Mesodermal cell (in vitro differentiated cells): ENCODE data around the gene SUCLG2. TPM values are rescaled to one million over a fixed set of nuclear protein-coding genes. Genes with fewer than 3 reads are reported as not detected.

Experiments used
- H3K27ac ChIP-seq: 2 replicates; pipeline ENCODE4 v1.7.0; 2013; ENCODE audit warnings: mild to moderate bottlenecking, low read depth, low read length, moderate library complexity; ENCODE audit not compliant: severe bottlenecking
- H3K36me3 ChIP-seq: 2 replicates; pipeline ENCODE4 v1.7.1; 2013; ENCODE audit warnings: mild to moderate bottlenecking, low read length, moderate library complexity; ENCODE audit not compliant: control insufficient read depth, insufficient read depth
- H3K4me1 ChIP-seq: one replicate; pipeline ENCODE4 v1.7.1; 2013; ENCODE audit warnings: mild to moderate bottlenecking, low read length; ENCODE audit not compliant: insufficient read depth, control insufficient read depth, poor library complexity, severe bottlenecking
- H3K4me3 ChIP-seq: 2 replicates; pipeline ENCODE4 v1.7.0; 2013; ENCODE audit warnings: low read length, control low read depth, mild to moderate bottlenecking; ENCODE audit not compliant: insufficient read depth, poor library complexity, severe bottlenecking; ENCODE audit errors: extremely low read depth
- H3K9me3 ChIP-seq: 2 replicates; pipeline ENCODE4 v1.7.1; 2013; ENCODE audit warnings: mild to moderate bottlenecking, low read length, moderate library complexity; ENCODE audit not compliant: control insufficient read depth
- WGBS, 2 experiments: methylation state at CpG; one replicate each; pipeline ENCODE4 v1.1.5; 2013; ENCODE audit warnings: missing lambda C conversion rate in 2 of 2; ENCODE audit not compliant: insufficient coverage in 2 of 2; 5-methylcytosine and 5-hydroxymethylcytosine counted together
- polyA plus RNA-seq, 2 experiments: library from polyadenylated mRNA; stranded (reverse); fragments of 50-300 nt; gene quantifications; one replicate each; pipeline ENCODE4 v1.2.3, GENCODE V29; 2013

SUCLG2 gene
- 37.3 TPM for polyA plus RNA-seq (2013, experiment 1 of 2)
- 39.7 TPM for polyA plus RNA-seq (2013, experiment 2 of 2)

GRCh38 chr3:67654099-67654843 is at the start of gene SUCLG2:
TSS of gene SUCLG2 (minus strand) at chr3:67654612. CDS start at chr3:67654586, 26 bp downstream.
- WGBS, 2 experiments, result 3 to 7% methylated on average over 37 to 63 of the region's 66 CpGs
- Histone ChIP-seq H3K4me1 (peaks cover 5% of the 10 kb centered on the region), H3K36me3 (no peaks in the 10 kb centered on the region), H3K4me3 (peak within 1 kb of the TSS; percentile 66), H3K27ac (peak within 1 kb of the TSS; percentile 94), H3K9me3 (peaks cover 5% of the 10 kb centered on the region)

GRCh38 chr3:67700596-67700995 is 46.2 kb upstream of the SUCLG2 start:
- Histone ChIP-seq H3K27ac (no peak overlapping the region), H3K4me3 (no peak overlapping the region), H3K4me1 (no peaks in the 10 kb centered on the region), H3K36me3 (no peaks in the 10 kb centered on the region), H3K9me3 (no peaks in the 10 kb centered on the region)
- 91 to 94% methylated on average over 4 of the region's 4 CpGs for WGBS, 2 experiments

GRCh38 chr3:67699882-67700281 is 45.5 kb upstream of the SUCLG2 start:
- H3K27ac ChIP-seq, result no peak overlapping the region
- H3K4me1 ChIP-seq, result no peaks in the 10 kb centered on the region
- H3K9me3 ChIP-seq, result no peaks in the 10 kb centered on the region
- H3K36me3 ChIP-seq, result no peaks in the 10 kb centered on the region
- H3K4me3 ChIP-seq, result no peak overlapping the region
- WGBS, 2 experiments, result 94 to 96% methylated on average over 2 of the region's 5 CpGs

GRCh38 chr3:67692621-67693020 is 38.2 kb upstream of the SUCLG2 start:
- WGBS, 2 experiments, result 49 to 72% methylated on average over 3 of the region's 4 CpGs
- Histone ChIP-seq H3K36me3 (no peaks in the 10 kb centered on the region), H3K4me1 (peaks cover 4% of the 10 kb centered on the region), H3K27ac (peak overlapping the region; percentile 69), H3K4me3 (no peak overlapping the region), H3K9me3 (no peaks in the 10 kb centered on the region)

- no CpG with 5 or more reads among the region's 1 CpG for WGBS, 2 experiments
- no peaks in the 10 kb centered on the region for H3K36me3 ChIP-seq
- peak overlapping the region; percentile 69 for H3K27ac ChIP-seq
- peaks cover 4% of the 10 kb centered on the region for H3K4me1 ChIP-seq
- H3K9me3 ChIP-seq, result no peaks in the 10 kb centered on the region
- no peak overlapping the region for H3K4me3 ChIP-seq
Observed at GRCh38 chr3:67691926-67692325, 37.5 kb upstream of the SUCLG2 start.

GRCh38 chr3:67691207-67691606 is 36.8 kb upstream of the SUCLG2 start:
- Histone ChIP-seq H3K36me3 (no peaks in the 10 kb centered on the region), H3K9me3 (no peaks in the 10 kb centered on the region), H3K4me1 (peaks cover 4% of the 10 kb centered on the region), H3K27ac (no peak overlapping the region), H3K4me3 (no peak overlapping the region)
- WGBS, 2 experiments, result no CpG with 5 or more reads among the region's 1 CpG

GRCh38 chr3:67689806-67690205 is 35.4 kb upstream of the SUCLG2 start:
- 89% methylated on average over 1 of the region's 1 CpG for WGBS, 2 experiments
- H3K9me3 ChIP-seq, result no peaks in the 10 kb centered on the region
- H3K4me1 ChIP-seq, result peaks cover 4% of the 10 kb centered on the region
- H3K36me3 ChIP-seq, result no peaks in the 10 kb centered on the region
- no peak overlapping the region for H3K27ac ChIP-seq
- no peak overlapping the region for H3K4me3 ChIP-seq

- Histone ChIP-seq H3K9me3 (no peaks in the 10 kb centered on the region), H3K4me3 (no peak overlapping the region), H3K4me1 (peaks cover 4% of the 10 kb centered on the region), H3K27ac (no peak overlapping the region), H3K36me3 (no peaks in the 10 kb centered on the region)
- WGBS, 2 experiments, result no CpG with 5 or more reads among the region's 2 CpGs
Observed at GRCh38 chr3:67688231-67688630, 33.8 kb upstream of the SUCLG2 start.

GRCh38 chr3:67686069-67686468 is 31.7 kb upstream of the SUCLG2 start:
- 83 to 94% methylated on average over 4 to 8 of the region's 8 CpGs for WGBS, 2 experiments
- Histone ChIP-seq H3K4me3 (no peak overlapping the region), H3K27ac (no peak overlapping the region), H3K36me3 (no peaks in the 10 kb centered on the region), H3K9me3 (no peaks in the 10 kb centered on the region), H3K4me1 (no peaks in the 10 kb centered on the region)

GRCh38 chr3:67685499-67685898 is 31.1 kb upstream of the SUCLG2 start:
- H3K4me1 ChIP-seq, result no peaks in the 10 kb centered on the region
- no peaks in the 10 kb centered on the region for H3K36me3 ChIP-seq
- no peaks in the 10 kb centered on the region for H3K9me3 ChIP-seq
- H3K4me3 ChIP-seq, result no peak overlapping the region
- no peak overlapping the region for H3K27ac ChIP-seq
- 93 to 100% methylated on average over 1 of the region's 1 CpG for WGBS, 2 experiments

GRCh38 chr3:67684211-67684610 is 29.8 kb upstream of the SUCLG2 start:
- Histone ChIP-seq H3K4me1 (no peaks in the 10 kb centered on the region), H3K4me3 (no peak overlapping the region), H3K9me3 (no peaks in the 10 kb centered on the region), H3K36me3 (no peaks in the 10 kb centered on the region), H3K27ac (no peak overlapping the region)
- no CpG with 5 or more reads among the region's 3 CpGs for WGBS, 2 experiments
